Body of pancreas (tissue), 4 donors: ENCODE data around the gene ADCY7. TPM values are rescaled to one million over a fixed set of nuclear protein-coding genes. Genes with fewer than 3 reads are reported as not detected.

Experiments used
- ATAC-seq: fragments of 150-250 bp; one replicate; pipeline ENCODE4 v1.9.1; 2016
- DNase-seq, 4 donors: peaks; one replicate each; pipeline ENCODE4 v3.0.0-alpha.2; 2019
- H3K27ac ChIP-seq, 4 donors: fragments of 200-600 bp; sonication (generic); 1 replicate in 3 of 4; 2 replicates in 1 of 4; pipeline versions ENCODE4 v1.5.1 to v1.6.1; 2016 to 2019; ENCODE audit warnings: mild to moderate bottlenecking in 1 of 4, mixed read lengths in 1 of 4, moderate library complexity in 1 of 4
- H3K27me3 ChIP-seq, 2 donors: fragments of 200-600 bp; sonication (generic); one replicate each; pipeline ENCODE4 v1.6.0; 2016; ENCODE audit warnings: mild to moderate bottlenecking in 1 of 2
- H3K36me3 ChIP-seq, 2 donors: fragments of 200-600 bp; sonication (generic); replicated peaks in 1 of 2; 2 replicates each; pipeline ENCODE4 v1.5.1; 2016; ENCODE audit warnings: low read depth in 2 of 2; ENCODE audit not compliant: insufficient read depth in 1 of 2
- H3K4me1 ChIP-seq: fragments of 200-600 bp; sonication (generic); one replicate; pipeline ENCODE4 v1.6.0; 2016
- H3K4me3 ChIP-seq, 2 donors: fragments of 200-600 bp; sonication (generic); 1 replicate in 1 of 2; 2 replicates in 1 of 2; pipeline ENCODE4 v1.5.1; 2016 to 2019
- H3K9me3 ChIP-seq, 3 donors: fragments of 200-600 bp; sonication (generic); 1 replicate in 2 of 3; 2 replicates in 1 of 3; pipeline ENCODE4 v1.5.1; 2016
- POLR2A ChIP-seq, 3 donors: fragments of 450-650 bp; IDR thresholded peaks; one replicate each; pipeline ENCODE4 v1.6.1; 2016; ENCODE audit warnings: antibody characterized with exemption in 3 of 3, mild to moderate bottlenecking in 2 of 3
- WGBS, 2 donors: methylation state at CpG; one replicate each; pipeline ENCODE4 v1.1.5; 2017; 5-methylcytosine and 5-hydroxymethylcytosine counted together
- intact Hi-C: fragments of 100-400 bp; cut with DNase I; formaldehyde crosslinking; loops from one replicate; pipeline ENCODE4 v1.15.1; 2023
- total RNA-seq, 2 donors: library from RNA; depleted of rRNA; stranded (reverse); fragments of >200 nt; gene quantifications; one replicate each; pipeline ENCODE4 v1.1.0, GENCODE V29; 2016
- TF ChIP-seq, protein P1 (sequence below), 7 experiments: fragments of 450-650 bp in 4 of 7; fragments of 200-600 bp in 3 of 7; sonication (generic) in 3 of 7; IDR thresholded peaks; one replicate each; pipeline ENCODE4 v1.5.1; 2016 to 2019; ENCODE audit warnings: antibody characterized with exemption in 7 of 7

The ADCY7 gene
- total RNA-seq, 2 donors from 2014 or later: 4.9 to 8.6 TPM

DNA sequence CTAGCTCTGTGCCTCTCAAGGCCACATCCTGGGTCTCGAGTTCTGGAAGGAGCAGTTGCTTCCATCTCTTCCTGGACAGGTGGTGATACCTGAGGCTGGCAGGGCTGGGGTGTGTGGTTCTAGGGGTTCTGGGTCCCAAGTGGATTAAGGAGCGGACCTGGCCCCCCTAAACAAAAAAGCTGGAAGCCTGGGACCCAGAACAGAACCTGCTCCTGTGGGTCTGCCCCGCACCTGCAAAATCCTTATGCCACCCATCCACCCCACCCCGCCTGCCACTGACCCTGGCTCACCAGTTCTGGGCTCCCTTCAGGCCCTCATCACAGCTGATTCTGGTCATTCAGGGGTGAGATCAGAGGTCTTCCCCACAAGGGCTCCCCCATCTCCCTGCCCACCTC, 44.8 kb downstream of the ADCY7 start:
- H3K4me3 ChIP-seq: no peak overlapping the region
- no peak for DNase-seq
- intact Hi-C loops: no loop called here
- TF ChIP-seq, protein P1, sequence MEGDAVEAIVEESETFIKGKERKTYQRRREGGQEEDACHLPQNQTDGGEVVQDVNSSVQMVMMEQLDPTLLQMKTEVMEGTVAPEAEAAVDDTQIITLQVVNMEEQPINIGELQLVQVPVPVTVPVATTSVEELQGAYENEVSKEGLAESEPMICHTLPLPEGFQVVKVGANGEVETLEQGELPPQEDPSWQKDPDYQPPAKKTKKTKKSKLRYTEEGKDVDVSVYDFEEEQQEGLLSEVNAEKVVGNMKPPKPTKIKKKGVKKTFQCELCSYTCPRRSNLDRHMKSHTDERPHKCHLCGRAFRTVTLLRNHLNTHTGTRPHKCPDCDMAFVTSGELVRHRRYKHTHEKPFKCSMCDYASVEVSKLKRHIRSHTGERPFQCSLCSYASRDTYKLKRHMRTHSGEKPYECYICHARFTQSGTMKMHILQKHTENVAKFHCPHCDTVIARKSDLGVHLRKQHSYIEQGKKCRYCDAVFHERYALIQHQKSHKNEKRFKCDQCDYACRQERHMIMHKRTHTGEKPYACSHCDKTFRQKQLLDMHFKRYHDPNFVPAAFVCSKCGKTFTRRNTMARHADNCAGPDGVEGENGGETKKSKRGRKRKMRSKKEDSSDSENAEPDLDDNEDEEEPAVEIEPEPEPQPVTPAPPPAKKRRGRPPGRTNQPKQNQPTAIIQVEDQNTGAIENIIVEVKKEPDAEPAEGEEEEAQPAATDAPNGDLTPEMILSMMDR (IDR thresholded peaks at IDR 0.05): no peak
- TF ChIP-seq POLR2A (IDR thresholded peaks at IDR 0.05): no peak
- H3K9me3 ChIP-seq: no peaks in the 10 kb centered on the region
- H3K36me3 ChIP-seq: peaks cover 0 to 10% of the 10 kb centered on the region in 2 donors
- no peaks in the 10 kb centered on the region for H3K27me3 ChIP-seq
- WGBS, 2 donors: 74 to 84% methylated on average over 3 to 4 of the region's 4 CpGs
- ATAC-seq: no peak
- H3K27ac ChIP-seq: no peak overlapping the region
- no peaks in the 10 kb centered on the region for H3K4me1 ChIP-seq

DNA sequence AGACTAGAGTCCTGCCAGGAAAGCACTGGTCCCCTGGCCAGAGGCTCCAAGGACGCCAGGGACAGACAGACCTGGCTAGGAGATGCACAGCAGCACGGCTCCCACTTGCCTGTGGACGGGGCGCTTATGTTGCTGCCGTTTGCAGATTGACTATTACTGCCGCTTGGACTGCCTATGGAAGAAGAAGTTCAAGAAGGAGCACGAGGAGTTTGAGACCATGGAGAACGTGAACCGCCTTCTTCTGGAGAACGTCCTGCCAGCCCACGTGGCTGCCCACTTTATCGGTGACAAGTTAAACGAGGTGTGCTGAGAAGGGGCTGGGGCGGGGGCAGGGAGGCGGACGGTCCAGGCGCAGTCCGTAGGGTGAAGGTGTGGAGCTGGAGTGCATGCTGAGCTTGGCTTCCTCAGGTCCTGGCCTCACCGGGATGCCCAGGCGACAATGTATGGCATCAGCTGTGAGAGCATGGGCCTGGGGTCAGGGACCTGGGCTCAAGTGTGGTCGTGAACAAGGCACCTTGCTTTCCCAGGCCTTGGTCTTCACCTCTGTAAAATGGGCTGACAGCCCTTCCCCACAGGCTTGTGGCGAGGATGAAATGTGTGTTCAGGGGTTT, 45.6 kb downstream of the ADCY7 start:
- no peak overlapping the region for H3K27ac ChIP-seq
- H3K4me3 ChIP-seq: no peak overlapping the region
- TF ChIP-seq, protein P1 (IDR thresholded peaks at IDR 0.05): no peak
- no peak for TF ChIP-seq POLR2A (IDR thresholded peaks at IDR 0.05)
- no peaks in the 10 kb centered on the region for H3K9me3 ChIP-seq
- intact Hi-C loops: no loop called here
- ATAC-seq (no peak), DNase-seq (no peak)
- peaks cover 0 to 12% of the 10 kb centered on the region in 2 donors for H3K36me3 ChIP-seq
- WGBS, 2 donors: 83 to 84% methylated on average over 20 to 22 of the region's 22 CpGs
- H3K4me1 ChIP-seq: no peaks in the 10 kb centered on the region
- no peaks in the 10 kb centered on the region for H3K27me3 ChIP-seq

DNA sequence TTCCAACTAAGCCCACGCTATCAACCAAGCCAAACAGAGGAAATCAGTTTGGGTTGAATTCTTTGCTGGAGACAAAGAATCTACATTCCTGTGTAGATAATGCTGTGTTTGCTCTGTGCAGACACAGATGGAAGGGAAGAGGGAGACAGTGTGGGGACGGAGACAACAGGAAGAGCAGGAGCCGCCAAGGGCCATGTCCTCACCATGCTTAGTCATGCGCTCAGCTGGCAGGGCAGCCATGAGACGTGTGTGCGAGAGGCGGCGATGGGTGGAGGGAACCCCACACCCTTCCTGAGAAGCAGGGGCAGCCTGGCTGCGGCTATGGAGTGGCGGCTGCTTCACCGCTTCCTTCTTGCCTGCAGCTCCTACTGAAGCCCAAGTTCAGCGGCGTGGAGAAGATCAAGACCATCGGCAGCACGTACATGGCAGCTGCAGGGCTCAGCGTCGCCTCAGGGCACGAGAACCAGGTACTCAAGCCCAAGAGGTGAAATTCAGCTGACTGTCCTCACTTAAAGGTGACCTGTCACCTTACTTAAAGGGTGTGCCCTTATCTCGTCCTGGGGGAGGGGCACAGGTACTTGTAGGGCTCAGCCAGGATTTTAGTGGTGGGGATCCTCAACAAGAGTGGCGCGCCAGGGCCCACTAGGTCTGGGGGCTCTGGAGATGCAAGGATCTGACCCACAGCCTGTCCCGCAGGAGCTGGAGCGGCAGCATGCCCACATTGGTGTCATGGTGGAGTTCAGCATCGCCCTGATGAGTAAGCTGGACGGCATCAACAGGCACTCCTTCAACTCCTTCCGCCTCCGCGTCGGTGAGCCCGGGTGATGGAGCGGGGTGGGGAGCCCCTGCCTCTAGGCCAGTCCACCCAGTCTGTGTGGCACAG, 47.5 kb downstream of the ADCY7 start:
- no peaks in the 10 kb centered on the region for H3K27me3 ChIP-seq
- H3K27ac ChIP-seq: no peak overlapping the region
- intact Hi-C loops: no loop called here
- TF ChIP-seq, protein P1 (IDR thresholded peaks at IDR 0.05): no peak
- TF ChIP-seq POLR2A (IDR thresholded peaks at IDR 0.05): no peak
- H3K4me1 ChIP-seq: no peaks in the 10 kb centered on the region
- peak; percentile 38 for ATAC-seq
- WGBS, 2 donors: 76 to 94% methylated on average over 22 to 26 of the region's 31 CpGs
- H3K4me3 ChIP-seq: no peak overlapping the region
- DNase-seq: peak in 3 of 4 donors; percentile 8 to 63 (median 18)
- H3K9me3 ChIP-seq: no peaks in the 10 kb centered on the region
- H3K36me3 ChIP-seq: peaks cover 0 to 21% of the 10 kb centered on the region in 2 donors

DNA sequence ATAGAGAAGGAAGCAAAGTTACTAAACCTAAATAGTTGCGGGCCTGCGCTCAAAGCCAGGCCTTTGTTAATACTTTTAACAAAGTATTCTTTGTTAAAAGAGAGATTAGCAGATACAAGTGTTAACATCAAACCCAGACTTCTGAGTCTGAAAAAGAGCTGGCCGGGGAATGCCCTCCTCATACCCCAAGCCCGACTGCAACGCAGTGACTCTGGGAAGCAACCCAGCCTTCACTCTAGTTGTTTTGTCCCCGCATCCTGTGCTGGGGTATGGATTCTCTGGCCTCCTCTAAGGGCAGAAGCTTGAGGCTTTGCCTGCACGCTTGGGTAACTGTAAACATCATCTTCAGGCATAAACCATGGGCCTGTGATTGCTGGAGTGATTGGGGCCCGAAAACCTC, 48.3 kb downstream of the ADCY7 start:
- WGBS, 2 donors: 67 to 85% methylated on average over 8 of the region's 8 CpGs
- DNase-seq (no peak), ATAC-seq (no peak)
- H3K27ac ChIP-seq: no peak overlapping the region
- no peaks in the 10 kb centered on the region for H3K4me1 ChIP-seq
- no peaks in the 10 kb centered on the region for H3K9me3 ChIP-seq
- TF ChIP-seq POLR2A (IDR thresholded peaks at IDR 0.05): no peak
- TF ChIP-seq, protein P1 (IDR thresholded peaks at IDR 0.05): no peak
- intact Hi-C loops: no loop called here
- H3K4me3 ChIP-seq: no peak overlapping the region
- H3K27me3 ChIP-seq: no peaks in the 10 kb centered on the region
- H3K36me3 ChIP-seq: peaks cover 2 to 24% of the 10 kb centered on the region in 2 donors
